ENCODE measurements around the gene STAC2. TPM values are rescaled to one million over a fixed set of nuclear protein-coding genes. Genes with fewer than 3 reads are reported as not detected.

The STAC2 gene
- total RNA-seq, 2 donors from 2014 or later = 0.82 to 2.3 TPM

DNA sequence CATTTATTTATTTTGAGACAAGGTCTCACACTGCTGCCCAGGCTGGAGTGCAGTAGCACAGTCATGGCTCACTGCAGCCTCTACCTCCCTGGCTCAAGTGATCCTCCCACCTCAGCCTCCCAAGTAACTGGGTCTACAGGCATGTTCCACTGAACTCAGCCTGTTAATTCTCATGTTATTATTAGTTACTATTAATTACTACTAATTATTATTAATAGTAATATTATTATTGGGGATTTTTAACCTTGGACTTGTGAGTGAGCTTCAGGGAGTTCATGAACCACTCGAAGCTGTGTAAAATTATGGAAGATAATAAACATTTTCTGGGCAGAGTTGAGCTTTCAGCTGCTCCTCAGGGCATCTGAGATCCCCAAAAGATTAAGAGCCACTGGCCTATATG, 4.6 kb upstream of the STAC2 start:
- Histone ChIP-seq H3K9me3 (no peaks in the 10 kb centered on the region), H3K4me1 (peaks cover 0 to 26% of the 10 kb centered on the region in 2 donors), H3K4me3 (no peak overlapping the region), H3K27me3 (no peaks in the 10 kb centered on the region), H3K36me3 (no peaks in the 10 kb centered on the region), H3K27ac (no peak overlapping the region)
- no peak for TF ChIP-seq CTCF (IDR thresholded peaks at IDR 0.05)
- no peak for DNase-seq (ENCODE audit: low spot score)

- Histone ChIP-seq H3K4me1 (peaks cover 0 to 35% of the 10 kb centered on the region in 2 donors), H3K9me3 (no peaks in the 10 kb centered on the region), H3K4me3 (no peak overlapping the region), H3K27me3 (no peaks in the 10 kb centered on the region), H3K27ac (no peak overlapping the region), H3K36me3 (no peaks in the 10 kb centered on the region)
- no peak for TF ChIP-seq CTCF (IDR thresholded peaks at IDR 0.05)
- DNase-seq (ENCODE audit: low spot score) = no peak
These were observed 3.6 kb upstream of the STAC2 start for GRCh38 chr17:39229274-39229913.

GRCh38 chr17:39227364-39227919, 1.7 kb upstream of the STAC2 start:
- Histone ChIP-seq H3K36me3 (no peaks in the 10 kb centered on the region), H3K4me3 (no peak overlapping the region), H3K4me1 (peaks cover 0 to 33% of the 10 kb centered on the region in 2 donors), H3K27ac (no peak overlapping the region), H3K27me3 (no peaks in the 10 kb centered on the region), H3K9me3 (no peaks in the 10 kb centered on the region)
- no peak for TF ChIP-seq CTCF (IDR thresholded peaks at IDR 0.05)
- DNase-seq (ENCODE audit: low spot score) = no peak

GRCh38 chr17:39225959-39226683, 376 bp upstream of the STAC2 start:
- TF ChIP-seq CTCF (IDR thresholded peaks at IDR 0.05) = no peak
- no peak for DNase-seq (ENCODE audit: low spot score)
- no peaks in the 10 kb centered on the region for H3K27me3 ChIP-seq
- peaks cover 0 to 21% of the 10 kb centered on the region in 2 donors for H3K4me1 ChIP-seq
- no peak overlapping the region for H3K27ac ChIP-seq
- no peaks in the 10 kb centered on the region for H3K36me3 ChIP-seq
- peak overlapping the region; percentile 33 to 56 for H3K4me3 ChIP-seq
- no peaks in the 10 kb centered on the region for H3K9me3 ChIP-seq

GRCh38 chr17:39224778-39225307, 902 bp downstream of the STAC2 start:
- Histone ChIP-seq H3K4me3 (peak overlapping the region; percentile 33 to 56), H3K27me3 (no peaks in the 10 kb centered on the region), H3K4me1 (peaks cover 0 to 21% of the 10 kb centered on the region in 2 donors), H3K27ac (no peak overlapping the region), H3K9me3 (no peaks in the 10 kb centered on the region), H3K36me3 (no peaks in the 10 kb centered on the region)
- no peak for DNase-seq (ENCODE audit: low spot score)
- TF ChIP-seq CTCF (IDR thresholded peaks at IDR 0.05) = no peak

Data from right atrium auricular region (tissue), 2 donors.